SK-N-SH (cell line): ENCODE results near the gene LTF.

Experiments used
- EP300 ChIP-seq, 2 experiments: IDR thresholded peaks; 2 replicates each; pipeline versions ENCODE4 v1.4.0 to v1.6.1; 2012; ENCODE audit warnings: borderline replicate concordance in 1 of 2, low read depth in 1 of 2, low read length in 1 of 2
- EZH2phosphoT487 ChIP-seq: fragments of 200-600 bp; sonication (generic); IDR thresholded peaks from 2 replicates; pipeline ENCODE4 v1.6.1; 2017; ENCODE audit warnings: low read depth, mixed run types, mild to moderate bottlenecking, antibody characterized with exemption, moderate library complexity, borderline replicate concordance
- JUND ChIP-seq: IDR thresholded peaks from 2 replicates; pipeline ENCODE4 v1.4.0; 2012
- MAX ChIP-seq: IDR thresholded peaks from 2 replicates; pipeline ENCODE4 v1.4.0; 2012; ENCODE audit warnings: low read depth
- NFIC ChIP-seq: IDR thresholded peaks from 2 replicates; pipeline ENCODE4 v1.4.0; 2012; ENCODE audit warnings: borderline replicate concordance
- POLR2AphosphoS5 ChIP-seq: IDR thresholded peaks from 2 replicates; pipeline ENCODE4 v1.6.1; 2012; ENCODE audit warnings: low read depth, low read length
- RCOR1 ChIP-seq: fragments of 150-350 bp; IDR thresholded peaks from 2 replicates; pipeline ENCODE4 v1.6.1; 2017; ENCODE audit warnings: antibody characterized with exemption, low read length
- RFX5 ChIP-seq: IDR thresholded peaks from 2 replicates; pipeline ENCODE4 v1.6.1; 2012; ENCODE audit warnings: mild to moderate bottlenecking, improper control_type of control experiment, low read length
- RXRA ChIP-seq: IDR thresholded peaks from 2 replicates; pipeline ENCODE4 v1.4.0; 2012; ENCODE audit warnings: low read depth, mild to moderate bottlenecking, borderline replicate concordance
- SIN3A ChIP-seq: IDR thresholded peaks from 2 replicates; pipeline ENCODE4 v1.6.1; 2012; ENCODE audit warnings: low read depth, mild to moderate bottlenecking, low read length, moderate library complexity, borderline replicate concordance
- TAF1 ChIP-seq: IDR thresholded peaks from 2 replicates; pipeline ENCODE4 v1.6.1; 2012; ENCODE audit warnings: low read depth, mild to moderate bottlenecking, low read length, moderate library complexity, borderline replicate concordance
- TCF12 ChIP-seq: IDR thresholded peaks from 2 replicates; pipeline ENCODE4 v1.4.0; 2012
- YY1 ChIP-seq: IDR thresholded peaks from 2 replicates; pipeline ENCODE4 v1.4.0; 2012; ENCODE audit warnings: low read depth, mild to moderate bottlenecking
- TF ChIP-seq, protein P1 (sequence below): fragments of 200-600 bp; sonication (generic); IDR thresholded peaks from 2 replicates; pipeline ENCODE4 v1.6.1; 2017; ENCODE audit warnings: antibody characterized with exemption, mild to moderate bottlenecking, moderate library complexity

- TF ChIP-seq, protein P1, sequence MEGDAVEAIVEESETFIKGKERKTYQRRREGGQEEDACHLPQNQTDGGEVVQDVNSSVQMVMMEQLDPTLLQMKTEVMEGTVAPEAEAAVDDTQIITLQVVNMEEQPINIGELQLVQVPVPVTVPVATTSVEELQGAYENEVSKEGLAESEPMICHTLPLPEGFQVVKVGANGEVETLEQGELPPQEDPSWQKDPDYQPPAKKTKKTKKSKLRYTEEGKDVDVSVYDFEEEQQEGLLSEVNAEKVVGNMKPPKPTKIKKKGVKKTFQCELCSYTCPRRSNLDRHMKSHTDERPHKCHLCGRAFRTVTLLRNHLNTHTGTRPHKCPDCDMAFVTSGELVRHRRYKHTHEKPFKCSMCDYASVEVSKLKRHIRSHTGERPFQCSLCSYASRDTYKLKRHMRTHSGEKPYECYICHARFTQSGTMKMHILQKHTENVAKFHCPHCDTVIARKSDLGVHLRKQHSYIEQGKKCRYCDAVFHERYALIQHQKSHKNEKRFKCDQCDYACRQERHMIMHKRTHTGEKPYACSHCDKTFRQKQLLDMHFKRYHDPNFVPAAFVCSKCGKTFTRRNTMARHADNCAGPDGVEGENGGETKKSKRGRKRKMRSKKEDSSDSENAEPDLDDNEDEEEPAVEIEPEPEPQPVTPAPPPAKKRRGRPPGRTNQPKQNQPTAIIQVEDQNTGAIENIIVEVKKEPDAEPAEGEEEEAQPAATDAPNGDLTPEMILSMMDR = no peak
- TF ChIP-seq YY1 = no peak
- no peak for TF ChIP-seq JUND
- TF ChIP-seq TCF12 = no peak
- no peak for TF ChIP-seq EP300 (IDR thresholded peaks at IDR 0.05; ENCODE audit: borderline replicate concordance in 1 of 2, low read depth in 1 of 2, low read length in 1 of 2)
- TF ChIP-seq SIN3A = no peak
- TF ChIP-seq EZH2phosphoT487 = no peak
- no peak for TF ChIP-seq MAX
- TF ChIP-seq RFX5 = no peak
- no peak for TF ChIP-seq RCOR1
- no peak for TF ChIP-seq POLR2AphosphoS5
- TF ChIP-seq RXRA = no peak
- no peak for TF ChIP-seq TAF1
- TF ChIP-seq NFIC = no peak
Measured at GRCh38 chr3:46498916-46499519, 34.3 kb upstream of the LTF start.
